ENCODE measurements around the gene FANCC. TPM values are rescaled to one million over a fixed set of nuclear protein-coding genes. Genes with fewer than 3 reads are reported as not detected.
"Not testable (repeated sequence)": the region's sequence is repeated elsewhere in the genome, so short reads cannot be mapped to it uniquely, and the experiment has no call there.

FANCC gene
- total and polyA plus RNA-seq, 10 donors: 0.89 to 9.7 (median 6.6) TPM

DNA sequence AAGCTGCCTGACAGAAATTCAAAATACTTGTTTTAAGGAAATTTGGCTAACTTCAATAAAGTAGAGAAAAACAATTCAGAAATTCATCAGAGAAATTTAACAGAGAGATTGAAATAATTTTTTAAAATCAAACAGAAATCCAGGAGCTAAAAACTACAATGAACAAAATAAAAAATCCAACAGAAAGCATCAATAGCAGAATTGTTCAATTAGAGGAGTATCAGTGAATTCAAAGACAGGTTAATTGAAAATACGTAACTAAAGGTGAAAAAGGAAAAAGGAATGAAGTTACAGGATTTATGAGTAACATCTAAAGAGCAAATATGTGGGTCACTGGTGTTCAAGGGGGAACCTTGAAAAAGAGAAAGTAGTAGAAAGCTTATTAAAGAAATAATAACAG lies 36.8 kb downstream of the FANCC start:
- Histone ChIP-seq H3K9me3 (peaks cover 7 to 43% (median 40%) of the 10 kb centered on the region in 8 donors), H3K36me3 (no peaks in the 10 kb centered on the region), H3K4me1 (no peaks in the 10 kb centered on the region), H3K4me3 (no peak overlapping the region), H3K27ac (no peak overlapping the region), H3K27me3 (replicated peaks in 1 of 7) (no peaks in the 10 kb centered on the region)
- no peak for DNase-seq
- 85 to 100% (median 95%) methylated on average over 1 of the region's 1 CpG for WGBS, 5 donors
- intact Hi-C loops (cut with DNase I; ENCODE audit: low total_unique reads): no loop called here
- no peak for TF ChIP-seq POLR2A (IDR thresholded peaks at IDR 0.05)
- no peak for TF ChIP-seq POLR2AphosphoS5 (IDR thresholded peaks at IDR 0.05)
- TF ChIP-seq CTCF (IDR thresholded peaks at IDR 0.05 in 8 of 11, conservative IDR thresholded peaks at IDR 0.05 in 3 of 11): no peak

DNA sequence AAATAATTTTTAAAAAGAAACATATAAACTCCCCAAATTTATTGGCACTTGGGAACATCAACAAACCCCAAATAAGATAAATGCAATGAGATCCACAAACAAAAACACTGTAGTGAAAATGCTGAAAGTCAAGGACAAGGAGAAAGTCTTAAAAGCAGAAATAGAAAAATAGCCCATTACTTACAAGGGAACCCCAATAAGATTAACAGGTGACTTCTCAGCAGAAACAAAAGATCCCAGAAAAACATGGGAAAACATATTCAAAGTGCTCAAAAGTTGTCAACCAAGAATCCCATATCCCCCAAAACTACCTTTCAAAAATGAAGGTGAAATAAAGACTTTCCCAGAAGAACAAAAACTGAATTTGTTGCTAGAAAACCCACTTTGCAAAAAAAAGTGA lies 40.0 kb downstream of the FANCC start:
- Histone ChIP-seq H3K9me3 (peaks cover 7 to 41% (median 35%) of the 10 kb centered on the region in 8 donors), H3K4me3 (no peak overlapping the region), H3K27me3 (replicated peaks in 1 of 7) (no peaks in the 10 kb centered on the region), H3K4me1 (peaks cover 0 to 8% (median 0%) of the 10 kb centered on the region in 6 donors), H3K27ac (no peak overlapping the region), H3K36me3 (no peaks in the 10 kb centered on the region)
- no peak for DNase-seq
- intact Hi-C loops (cut with DNase I; ENCODE audit: low total_unique reads): no loop called here
- TF ChIP-seq POLR2A (IDR thresholded peaks at IDR 0.05) (no peak), CTCF (IDR thresholded peaks at IDR 0.05 in 8 of 11, conservative IDR thresholded peaks at IDR 0.05 in 3 of 11) (no peak), POLR2AphosphoS5 (IDR thresholded peaks at IDR 0.05) (no peak)

GRCh38 chr9:95276395-95276954 lies 41.0 kb downstream of the FANCC start:
- Histone ChIP-seq H3K4me3 (no peak overlapping the region), H3K9me3 (peaks cover 7 to 30% (median 25%) of the 10 kb centered on the region in 8 donors), H3K36me3 (no peaks in the 10 kb centered on the region), H3K27me3 (replicated peaks in 1 of 7) (no peaks in the 10 kb centered on the region), H3K4me1 (peaks cover 0 to 8% (median 0%) of the 10 kb centered on the region in 6 donors), H3K27ac (no peak overlapping the region)
- 71 to 91% (median 86%) methylated on average over 8 of the region's 8 CpGs for WGBS, 5 donors
- intact Hi-C loops (cut with DNase I; ENCODE audit: low total_unique reads): no loop called here
- TF ChIP-seq CTCF (IDR thresholded peaks at IDR 0.05 in 8 of 11, conservative IDR thresholded peaks at IDR 0.05 in 3 of 11) (no peak), POLR2A (IDR thresholded peaks at IDR 0.05) (no peak), POLR2AphosphoS5 (IDR thresholded peaks at IDR 0.05) (no peak)
- no peak for DNase-seq

DNA sequence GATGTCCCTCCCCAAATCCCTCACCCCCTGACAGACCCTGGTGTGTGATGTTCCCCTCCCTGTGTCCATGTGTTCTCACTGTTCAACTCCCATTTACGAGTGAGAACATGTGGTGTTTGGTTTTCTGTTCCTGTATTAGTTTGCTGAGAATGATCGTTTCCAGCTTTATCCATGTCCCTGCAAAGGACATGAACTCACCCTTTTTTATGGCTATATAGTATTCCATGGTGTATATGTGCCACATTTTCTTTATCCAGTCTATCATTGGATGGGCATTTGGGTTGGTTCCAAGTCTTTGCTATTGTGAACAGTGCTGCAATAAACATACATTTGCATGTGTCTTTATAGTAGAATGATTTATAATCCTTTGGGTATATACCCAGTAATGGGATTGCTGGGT lies 43.3 kb downstream of the FANCC start:
- intact Hi-C loops (cut with DNase I; ENCODE audit: low total_unique reads); DNase-seq; H3K9me3 ChIP-seq; H3K4me3 ChIP-seq; H3K4me1 ChIP-seq; H3K27me3 ChIP-seq (replicated peaks in 1 of 7); H3K36me3 ChIP-seq; H3K27ac ChIP-seq: not testable (repeated sequence)
- 94 to 98% (median 97%) methylated on average over 2 of the region's 2 CpGs for WGBS, 5 donors

Measured in spleen (tissue), 11 donors.